SK-N-MC (cell line): ENCODE measurements around the gene PHACTR4.
"Not testable (repeated sequence)": the region's sequence is repeated elsewhere in the genome, so short reads cannot be mapped to it uniquely, and the experiment has no call there.

ENCODE experiments used
- EZH2 ChIP-seq: fragments of 200-600 bp; sonication (generic); IDR thresholded peaks from one replicate; pipeline ENCODE4 v1.6.1; 2017; ENCODE audit warnings: antibody characterized with exemption
- FOXP2 ChIP-seq: optimal IDR thresholded peaks from 2 replicates; pipeline ENCODE3; 2011; ENCODE audit warnings: mild to moderate bottlenecking, moderate library complexity; ENCODE audit not compliant: insufficient read depth; ENCODE audit errors: extremely low read length, control extremely low read depth
- POLR2AphosphoS5 ChIP-seq: IDR thresholded peaks from 2 replicates; pipeline ENCODE4 v1.6.1; 2012; ENCODE audit warnings: mild to moderate bottlenecking, low read depth, low read length, borderline replicate concordance

DNA sequence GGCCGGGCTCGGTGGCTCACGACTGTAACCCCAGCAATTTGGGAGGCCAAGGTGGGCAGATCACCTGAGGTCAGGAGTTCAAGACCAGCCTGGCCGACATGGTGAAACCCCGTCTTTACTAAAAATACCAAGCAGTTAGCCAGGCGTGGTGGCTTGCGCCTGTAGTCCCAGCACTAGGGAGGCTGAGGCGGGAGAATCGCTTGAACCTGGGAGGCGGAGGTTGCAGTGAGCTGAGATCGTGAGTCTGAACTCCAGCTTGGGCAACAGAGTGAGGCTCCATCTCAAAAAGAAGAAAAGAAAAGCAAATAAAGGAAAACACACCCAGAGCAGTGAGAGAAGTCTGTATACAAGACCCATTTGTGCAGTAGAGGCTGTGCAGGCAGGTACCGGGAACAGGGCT lies 151.3 kb downstream of the PHACTR4 start:
- not testable (repeated sequence) for TF ChIP-seq EZH2, POLR2AphosphoS5, FOXP2
